HUES6 (cell line): Measurements from ENCODE around the gene TLX1.

Source experiments
- H3K27ac ChIP-seq: 2 replicates; pipeline ENCODE4 v1.7.0; 2013; ENCODE audit warnings: low read depth, mild to moderate bottlenecking, low read length, inconsistent platforms
- H3K27me3 ChIP-seq: 2 replicates; pipeline ENCODE4 v1.6.1; 2013; ENCODE audit warnings: low read length; ENCODE audit not compliant: control insufficient read depth, insufficient read depth
- H3K36me3 ChIP-seq: 2 replicates; pipeline ENCODE4 v1.6.1; 2013; ENCODE audit warnings: low read length; ENCODE audit not compliant: control insufficient read depth, insufficient read depth
- H3K4me1 ChIP-seq: 2 replicates; pipeline ENCODE4 v1.6.1; 2013; ENCODE audit warnings: low read length; ENCODE audit not compliant: control insufficient read depth, insufficient read depth
- H3K4me3 ChIP-seq: 2 replicates; pipeline ENCODE4 v1.5.1; 2013; ENCODE audit warnings: low read depth, low read length
- H3K9ac ChIP-seq: one replicate; pipeline ENCODE4 v1.6.1; 2013; ENCODE audit warnings: mild to moderate bottlenecking, low read length
- H3K9me3 ChIP-seq: 2 replicates; pipeline ENCODE4 v1.6.1; 2013; ENCODE audit warnings: low read depth, low read length; ENCODE audit not compliant: control insufficient read depth, insufficient read depth

TLX1 gene

GRCh38 chr10:101095550-101096213 is 35.4 kb upstream of the TLX1 start:
- no peaks in the 10 kb centered on the region for H3K36me3 ChIP-seq
- peaks cover 54% of the 10 kb centered on the region for H3K27me3 ChIP-seq
- no peak overlapping the region for H3K9ac ChIP-seq
- H3K4me1 ChIP-seq, result peaks cover 20% of the 10 kb centered on the region
- H3K4me3 ChIP-seq, result no peak overlapping the region
- no peaks in the 10 kb centered on the region for H3K9me3 ChIP-seq
- H3K27ac ChIP-seq, result no peak overlapping the region

- Histone ChIP-seq H3K9ac (no peak overlapping the region), H3K4me3 (no peak overlapping the region), H3K27ac (no peak overlapping the region), H3K9me3 (no peaks in the 10 kb centered on the region), H3K27me3 (peaks cover 54% of the 10 kb centered on the region), H3K36me3 (no peaks in the 10 kb centered on the region), H3K4me1 (peaks cover 20% of the 10 kb centered on the region)
Measured at GRCh38 chr10:101096378-101096777, 34.7 kb upstream of the TLX1 start.

DNA sequence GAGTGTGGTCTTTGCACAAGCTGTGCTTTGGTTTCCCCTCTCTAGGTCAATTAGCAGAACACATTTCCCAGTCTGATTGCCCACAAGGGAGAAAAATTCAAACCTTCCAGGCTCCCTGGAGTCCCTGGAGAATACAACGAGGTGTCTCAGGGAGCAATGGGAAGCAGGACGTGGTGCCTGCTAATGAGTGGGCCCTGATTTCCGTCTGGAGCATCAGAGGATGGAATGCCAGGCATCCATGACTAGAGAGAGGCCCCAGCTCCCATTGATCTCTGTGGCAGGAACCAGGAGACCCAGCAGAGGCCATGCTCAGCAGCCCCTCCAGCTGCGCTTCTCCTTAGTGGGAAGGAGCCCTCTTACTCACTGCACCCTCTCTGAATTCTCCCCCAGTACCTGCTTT is 33.2 kb upstream of the TLX1 start:
- Histone ChIP-seq H3K9me3 (no peaks in the 10 kb centered on the region), H3K4me3 (no peak overlapping the region), H3K36me3 (no peaks in the 10 kb centered on the region), H3K4me1 (peaks cover 19% of the 10 kb centered on the region), H3K27me3 (peaks cover 55% of the 10 kb centered on the region), H3K27ac (no peak overlapping the region), H3K9ac (no peak overlapping the region)

GRCh38 chr10:101099901-101100300 is 31.2 kb upstream of the TLX1 start:
- Histone ChIP-seq H3K4me1 (peaks cover 8% of the 10 kb centered on the region), H3K4me3 (no peak overlapping the region), H3K27ac (no peak overlapping the region), H3K9ac (no peak overlapping the region), H3K36me3 (no peaks in the 10 kb centered on the region), H3K27me3 (peaks cover 53% of the 10 kb centered on the region), H3K9me3 (no peaks in the 10 kb centered on the region)

DNA sequence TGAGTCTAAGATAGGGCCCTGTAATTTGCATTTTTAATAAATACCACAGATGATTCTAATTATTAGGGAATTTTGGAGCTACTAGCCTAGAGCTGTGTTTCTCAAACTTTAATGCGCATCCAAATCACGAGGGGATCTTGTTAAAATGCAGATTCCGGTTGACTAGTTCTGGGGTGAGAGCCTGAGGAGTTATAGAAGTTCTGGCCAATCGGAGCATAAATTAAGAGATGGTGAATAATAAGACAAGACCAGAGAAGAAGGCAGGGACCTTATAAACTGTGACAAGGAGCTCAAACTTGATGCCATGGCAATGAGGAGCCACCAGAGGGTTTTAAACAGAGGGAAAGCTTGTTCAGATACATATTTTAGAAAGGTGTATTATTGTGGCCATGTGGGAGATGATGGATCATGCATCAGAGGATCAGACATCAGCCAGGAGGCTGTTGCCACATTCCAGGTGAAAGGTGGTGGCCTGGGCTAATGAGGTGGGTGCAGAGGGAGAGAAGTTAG is 29.7 kb upstream of the TLX1 start:
- Histone ChIP-seq H3K4me3 (no peak overlapping the region), H3K36me3 (no peaks in the 10 kb centered on the region)

GRCh38 chr10:101103430-101103829 is 27.7 kb upstream of the TLX1 start:
- Histone ChIP-seq H3K27ac (no peak overlapping the region), H3K27me3 (peaks cover 62% of the 10 kb centered on the region), H3K4me3 (no peak overlapping the region)

More for the DNA sequence above, 29.7 kb upstream of the TLX1 start:
- Histone ChIP-seq H3K9me3 (no peaks in the 10 kb centered on the region), H3K27me3 (peaks cover 52% of the 10 kb centered on the region), H3K9ac (no peak overlapping the region), H3K27ac (no peak overlapping the region), H3K4me1 (no peaks in the 10 kb centered on the region)

DNA sequence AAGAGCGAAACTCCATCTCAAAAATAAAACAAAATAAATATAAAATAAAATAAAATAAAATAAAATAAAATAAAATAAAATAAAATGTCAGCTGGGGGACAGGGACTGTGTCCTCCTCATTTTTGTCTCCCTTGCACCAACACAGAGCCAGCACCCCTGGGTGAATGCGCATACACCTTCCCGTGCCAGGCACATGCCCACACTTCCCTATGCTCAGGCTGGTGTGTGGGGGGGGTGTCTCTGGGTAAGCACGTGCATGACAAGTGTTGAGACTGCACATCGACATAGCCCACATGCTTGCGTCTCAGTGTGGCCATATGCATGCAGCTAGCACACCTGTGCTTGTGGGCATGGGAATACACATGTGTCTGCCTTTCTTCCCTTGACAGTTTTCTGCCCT is 24.7 kb upstream of the TLX1 start:
- Histone ChIP-seq H3K27ac (no peak overlapping the region), H3K4me1 (no peaks in the 10 kb centered on the region), H3K36me3 (no peaks in the 10 kb centered on the region), H3K9ac (no peak overlapping the region), H3K9me3 (no peaks in the 10 kb centered on the region), H3K4me3 (no peak overlapping the region), H3K27me3 (peaks cover 46% of the 10 kb centered on the region)

More at GRCh38 chr10:101103430-101103829, 27.7 kb upstream of the TLX1 start:
- Histone ChIP-seq H3K4me1 (no peaks in the 10 kb centered on the region), H3K36me3 (no peaks in the 10 kb centered on the region), H3K9me3 (no peaks in the 10 kb centered on the region), H3K9ac (no peak overlapping the region)

DNA sequence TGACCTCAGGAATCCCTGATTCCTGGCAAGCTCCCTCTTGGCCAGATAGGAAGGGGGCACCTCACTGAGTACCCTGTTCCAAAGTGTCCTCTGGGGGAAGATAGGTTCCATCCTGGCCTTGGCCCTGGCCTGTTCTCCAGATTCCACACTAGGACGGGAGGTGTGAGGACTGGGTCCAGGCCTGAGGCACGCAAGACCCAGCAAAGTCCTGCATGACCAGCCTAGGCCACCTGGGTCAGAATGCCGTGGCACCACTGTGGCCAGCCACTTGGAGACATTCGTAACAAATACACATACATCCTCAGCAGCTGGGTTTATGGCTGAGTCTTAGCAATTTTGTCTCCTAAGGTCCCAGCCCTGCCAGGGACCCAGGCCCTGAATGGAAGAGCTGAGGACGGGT is 23.3 kb upstream of the TLX1 start:
- Histone ChIP-seq H3K9ac (no peak overlapping the region), H3K27ac (no peak overlapping the region), H3K4me3 (no peak overlapping the region), H3K4me1 (no peaks in the 10 kb centered on the region), H3K36me3 (no peaks in the 10 kb centered on the region), H3K27me3 (peaks cover 40% of the 10 kb centered on the region), H3K9me3 (no peaks in the 10 kb centered on the region)

DNA sequence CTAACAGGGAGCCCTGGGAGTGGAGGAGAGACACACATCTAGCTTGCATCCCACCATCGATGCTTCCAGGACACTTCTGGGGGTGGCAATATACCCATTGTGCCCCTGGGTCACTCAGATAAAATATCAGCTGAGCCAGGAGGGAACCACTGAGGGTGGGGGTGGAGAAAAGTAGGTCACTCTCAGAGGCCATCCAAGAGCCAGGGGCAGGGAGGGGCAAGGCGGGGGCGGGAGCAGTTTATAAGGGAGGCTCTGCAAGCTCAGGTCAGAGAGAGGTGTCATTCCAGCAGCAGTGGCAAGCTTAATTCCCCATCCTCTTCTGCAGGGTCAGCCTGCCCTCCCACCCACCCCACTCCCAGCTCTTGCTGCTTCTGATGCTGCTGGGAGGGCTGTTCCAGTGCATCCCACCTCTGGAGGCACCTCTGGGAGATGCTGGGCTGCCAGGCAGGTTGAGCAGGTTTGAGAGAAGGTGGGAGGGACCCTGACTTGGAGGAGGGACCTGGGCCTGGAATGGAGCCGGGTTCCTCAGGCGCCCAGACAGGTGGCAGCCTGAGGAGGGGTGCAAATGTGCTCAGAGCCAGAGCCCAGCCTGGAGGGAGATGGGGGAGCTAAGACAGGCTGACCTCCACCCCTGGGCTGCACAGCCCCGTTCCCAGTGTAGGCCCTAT is 20.1 kb upstream of the TLX1 start:
- H3K4me3 ChIP-seq, result no peak overlapping the region
- H3K9me3 ChIP-seq, result no peaks in the 10 kb centered on the region
- H3K27me3 ChIP-seq, result peaks cover 50% of the 10 kb centered on the region
- no peak overlapping the region for H3K9ac ChIP-seq
- no peaks in the 10 kb centered on the region for H3K36me3 ChIP-seq
- H3K4me1 ChIP-seq, result no peaks in the 10 kb centered on the region
- H3K27ac ChIP-seq, result no peak overlapping the region

GRCh38 chr10:101111547-101111946 is 19.6 kb upstream of the TLX1 start:
- H3K27ac ChIP-seq, result no peak overlapping the region
- no peaks in the 10 kb centered on the region for H3K4me1 ChIP-seq
- H3K27me3 ChIP-seq, result peaks cover 54% of the 10 kb centered on the region
- no peaks in the 10 kb centered on the region for H3K9me3 ChIP-seq
- no peak overlapping the region for H3K4me3 ChIP-seq
- H3K36me3 ChIP-seq, result no peaks in the 10 kb centered on the region
- H3K9ac ChIP-seq, result no peak overlapping the region

- no peaks in the 10 kb centered on the region for H3K9me3 ChIP-seq
- H3K36me3 ChIP-seq, result no peaks in the 10 kb centered on the region
- peaks cover 60% of the 10 kb centered on the region for H3K27me3 ChIP-seq
- no peaks in the 10 kb centered on the region for H3K4me1 ChIP-seq
- H3K27ac ChIP-seq, result no peak overlapping the region
- H3K9ac ChIP-seq, result no peak overlapping the region
- no peak overlapping the region for H3K4me3 ChIP-seq
Measured at GRCh38 chr10:101112799-101113594, 18.1 kb upstream of the TLX1 start.
